Upper lobe of right lung (tissue), 1 donor: ENCODE measurements around the gene VWC2. TPM values are rescaled to one million over a fixed set of nuclear protein-coding genes. Genes with fewer than 3 reads are reported as not detected.

Source experiments
- ATAC-seq: fragments of 200-7000 bp; cut with Tn5 transposase; one replicate; pipeline ENCODE4 v1.9.1; 2020; ENCODE audit warnings: mild to moderate bottlenecking, moderate library complexity
- DNase-seq: peaks from one replicate; pipeline ENCODE4 v3.0.0-alpha.2; 2020
- H3K27ac ChIP-seq: fragments of 200-600 bp; one replicate; pipeline ENCODE4 v1.8.0; 2022
- H3K27me3 ChIP-seq: fragments of 200-600 bp; one replicate; pipeline ENCODE4 v1.8.0; 2022; ENCODE audit warnings: mild to moderate bottlenecking
- H3K36me3 ChIP-seq: fragments of 200-600 bp; one replicate; pipeline ENCODE4 v1.8.0; 2022
- H3K4me1 ChIP-seq: fragments of 200-600 bp; one replicate; pipeline ENCODE4 v1.8.0; 2022
- H3K4me3 ChIP-seq: fragments of 200-600 bp; one replicate; pipeline ENCODE4 v1.8.0; 2022; ENCODE audit warnings: mild to moderate bottlenecking
- H3K9me3 ChIP-seq: fragments of 200-600 bp; one replicate; pipeline ENCODE4 v1.8.0; 2022
- CTCF ChIP-seq: fragments of 200-600 bp; IDR thresholded peaks from one replicate; pipeline ENCODE4 v1.8.0; 2022; ENCODE audit warnings: antibody characterized with exemption
- intact Hi-C: fragments of 100-400 bp; cut with DNase I; formaldehyde crosslinking; loops from one replicate; pipeline ENCODE4 v1.11.0; 2022
- total RNA-seq: library from RNA; stranded (reverse); fragmentation: NEBNext Ultra II Directional; extraction: Animal tissue kit (Norgen Biotek cat#: 25700); gene quantifications from one replicate; pipeline ENCODE4 v1.2.1, GENCODE V29; 2021
- donor health status: DM: no; HTN: yes; CAD: no; lungs with severe emphysema.

VWC2 gene
- total RNA-seq, 1 donor from 2014 or later, result 0.23 TPM

- H3K27me3 ChIP-seq, result peaks cover 60% of the 10 kb centered on the region
- H3K9me3 ChIP-seq, result no peaks in the 10 kb centered on the region
- ATAC-seq, result peak; percentile 32
- TF ChIP-seq CTCF, result no peak
- H3K4me1 ChIP-seq, result no peaks in the 10 kb centered on the region
- no peak for DNase-seq
- no peak overlapping the region for H3K27ac ChIP-seq
- intact Hi-C loops, result no loop called here
- H3K4me3 ChIP-seq, result peak overlapping the region; percentile 44
- H3K36me3 ChIP-seq, result no peaks in the 10 kb centered on the region
Measured at GRCh38 chr7:49775949-49776443, 2.6 kb downstream of the VWC2 start.

- no peaks in the 10 kb centered on the region for H3K9me3 ChIP-seq
- H3K36me3 ChIP-seq, result no peaks in the 10 kb centered on the region
- H3K4me3 ChIP-seq, result no peak overlapping the region
- intact Hi-C loops, result no loop called here
- no peaks in the 10 kb centered on the region for H3K4me1 ChIP-seq
- DNase-seq, result no peak
- H3K27ac ChIP-seq, result no peak overlapping the region
- no peak for TF ChIP-seq CTCF
- peaks cover 56% of the 10 kb centered on the region for H3K27me3 ChIP-seq
- ATAC-seq, result no peak
Measured at GRCh38 chr7:49776994-49777393, 3.6 kb downstream of the VWC2 start.

- ATAC-seq (no peak), DNase-seq (no peak)
- no peaks in the 10 kb centered on the region for H3K36me3 ChIP-seq
- H3K4me3 ChIP-seq, result no peak overlapping the region
- H3K27me3 ChIP-seq, result peaks cover 41% of the 10 kb centered on the region
- no peak for TF ChIP-seq CTCF
- H3K9me3 ChIP-seq, result no peaks in the 10 kb centered on the region
- H3K27ac ChIP-seq, result no peak overlapping the region
- no peaks in the 10 kb centered on the region for H3K4me1 ChIP-seq
- intact Hi-C loops, result no loop called here
Measured at GRCh38 chr7:49778731-49779270, 5.4 kb downstream of the VWC2 start.

- DNase-seq (no peak), ATAC-seq (no peak)
- Histone ChIP-seq H3K27ac (no peak overlapping the region), H3K4me1 (no peaks in the 10 kb centered on the region), H3K4me3 (no peak overlapping the region), H3K9me3 (no peaks in the 10 kb centered on the region), H3K27me3 (peaks cover 20% of the 10 kb centered on the region), H3K36me3 (no peaks in the 10 kb centered on the region)
- no peak for TF ChIP-seq CTCF
- intact Hi-C loops, result no loop called here
Measured at GRCh38 chr7:49780953-49781352, 7.5 kb downstream of the VWC2 start.

- Histone ChIP-seq H3K4me3 (no peak overlapping the region), H3K27me3 (peaks cover 13% of the 10 kb centered on the region), H3K9me3 (no peaks in the 10 kb centered on the region), H3K36me3 (no peaks in the 10 kb centered on the region), H3K4me1 (no peaks in the 10 kb centered on the region), H3K27ac (no peak overlapping the region)
- ATAC-seq, result no peak
- TF ChIP-seq CTCF, result no peak
- no peak for DNase-seq
- intact Hi-C loops, result no loop called here
Measured at GRCh38 chr7:49781996-49782395, 8.6 kb downstream of the VWC2 start.

- no peak for DNase-seq
- Histone ChIP-seq H3K4me1 (no peaks in the 10 kb centered on the region), H3K36me3 (no peaks in the 10 kb centered on the region), H3K9me3 (no peaks in the 10 kb centered on the region), H3K4me3 (no peak overlapping the region), H3K27me3 (no peaks in the 10 kb centered on the region), H3K27ac (no peak overlapping the region)
- TF ChIP-seq CTCF, result no peak
- intact Hi-C loops, result no loop called here
- no peak for ATAC-seq
Measured at GRCh38 chr7:49783446-49783845, 10.0 kb downstream of the VWC2 start.
